Measurements from ENCODE around the gene PLEKHJ1. TPM values are rescaled to one million over a fixed set of nuclear protein-coding genes. Genes with fewer than 3 reads are reported as not detected.

The PLEKHJ1 gene
- polyA plus RNA-seq, 4 donors: 118 to 307 (median 278) TPM

DNA sequence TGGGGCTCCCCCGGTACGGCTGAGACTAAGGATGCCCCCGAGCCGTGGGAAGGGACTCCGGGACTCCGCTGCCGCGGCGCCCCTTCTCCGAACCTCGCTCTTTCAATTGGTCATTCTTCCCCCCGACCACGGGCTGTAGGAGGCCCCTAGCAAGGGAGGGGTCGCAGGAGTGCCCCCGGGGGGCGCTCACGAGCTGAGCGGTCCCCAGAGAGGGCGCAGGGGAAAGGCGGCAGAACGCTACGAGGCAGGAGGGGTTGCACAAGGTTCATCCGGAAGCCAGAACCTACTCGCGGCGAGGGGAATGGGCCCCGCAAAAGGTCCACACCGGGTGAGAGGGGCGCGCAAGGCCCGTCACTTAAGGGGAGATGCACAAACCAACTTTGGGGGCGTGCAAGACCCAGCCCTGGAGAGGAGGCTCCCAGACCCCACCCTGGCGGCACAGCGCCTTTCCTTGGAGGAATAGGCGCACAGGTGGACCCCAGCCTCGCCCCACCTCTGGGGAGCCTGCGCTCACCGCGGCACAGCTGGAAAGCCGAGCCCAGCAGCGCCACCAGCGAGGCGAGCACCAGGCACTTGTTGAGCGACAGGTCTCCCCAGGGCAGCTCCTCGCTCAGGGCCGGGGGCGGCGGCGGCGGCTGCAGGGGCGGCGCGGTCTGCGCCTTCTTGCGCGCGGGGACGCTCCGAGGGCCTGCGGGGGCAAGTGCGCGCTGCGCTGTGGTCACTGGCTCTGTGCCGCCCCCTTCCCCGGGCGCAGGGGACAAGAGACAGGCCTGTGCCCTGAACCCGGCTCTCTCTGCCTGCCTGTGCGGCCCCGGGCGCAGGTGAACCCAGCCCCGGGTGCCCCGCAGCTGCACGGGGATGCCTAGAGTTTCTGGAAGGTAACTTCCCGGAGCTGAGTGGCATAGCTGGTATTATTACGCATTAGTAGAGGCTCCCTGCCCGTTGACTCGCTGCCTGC is 17.3 kb upstream of the PLEKHJ1 start:
- peaks cover 0 to 29% (median 0%) of the 10 kb centered on the region in 3 donors for H3K4me1 ChIP-seq (ENCODE audit: control insufficient read depth in 3 of 3, insufficient read depth in 2 of 3, low read depth in 1 of 3, low read length in 2 of 3)
- FAIRE-seq: no peak
- H3K27ac ChIP-seq (ENCODE audit: low read depth in 1 of 3, low read length in 2 of 3): no peak overlapping the region
- no peaks in the 10 kb centered on the region for H3K9me3 ChIP-seq (ENCODE audit: control insufficient read depth in 2 of 2, insufficient read depth in 1 of 2, low read depth in 1 of 2, low read length in 1 of 2)
- peak overlapping the region; percentile 16 to 32 (median 19) for H3K4me3 ChIP-seq (ENCODE audit: low read depth in 1 of 3, low read length in 3 of 3)
- DNase-seq: peak in 1 of 2 donors; percentile 59
- peaks cover 24 to 67% (median 28%) of the 10 kb centered on the region in 3 donors for H3K27me3 ChIP-seq (ENCODE audit: control insufficient read depth in 3 of 3, insufficient read depth in 3 of 3, low read length in 3 of 3)
- peaks cover 0 to 12% (median under 1%) of the 10 kb centered on the region in 3 donors for H3K36me3 ChIP-seq (ENCODE audit: control insufficient read depth in 3 of 3, insufficient read depth in 2 of 3, low read depth in 1 of 3, low read length in 3 of 3)
- 4 to 9% (median 6%) methylated on average over 73 to 77 of the region's 77 CpGs for WGBS, 3 donors

DNA sequence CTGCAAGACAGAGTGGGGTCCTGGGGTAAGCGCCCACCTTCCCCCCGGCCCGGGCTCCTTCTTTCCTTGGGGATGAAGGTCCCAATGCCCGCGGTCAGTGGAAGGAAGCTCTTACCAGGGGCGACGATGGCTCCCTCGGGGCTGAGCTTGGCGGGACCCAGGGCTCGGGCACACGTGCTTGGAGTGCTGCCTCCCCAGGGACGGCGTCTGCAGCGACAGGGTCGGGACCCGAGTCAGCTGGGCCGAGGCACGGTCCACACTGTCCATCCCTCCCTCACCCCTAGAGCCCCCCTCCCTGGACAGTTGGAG is 16.6 kb upstream of the PLEKHJ1 start:
- peaks cover 0 to 29% (median 0%) of the 10 kb centered on the region in 3 donors for H3K4me1 ChIP-seq (ENCODE audit: control insufficient read depth in 3 of 3, insufficient read depth in 2 of 3, low read depth in 1 of 3, low read length in 2 of 3)
- no peak overlapping the region for H3K27ac ChIP-seq (ENCODE audit: low read depth in 1 of 3, low read length in 2 of 3)
- DNase-seq: no peak
- no peak for FAIRE-seq
- H3K4me3 ChIP-seq (ENCODE audit: low read depth in 1 of 3, low read length in 3 of 3): peak overlapping the region in 2 of 3 donors; percentile 16 to 32
- peaks cover 24 to 67% (median 28%) of the 10 kb centered on the region in 3 donors for H3K27me3 ChIP-seq (ENCODE audit: control insufficient read depth in 3 of 3, insufficient read depth in 3 of 3, low read length in 3 of 3)
- H3K9me3 ChIP-seq (ENCODE audit: control insufficient read depth in 2 of 2, insufficient read depth in 1 of 2, low read depth in 1 of 2, low read length in 1 of 2): no peaks in the 10 kb centered on the region
- 2 to 6% (median 6%) methylated on average over 5 to 18 of the region's 18 CpGs for WGBS, 3 donors
- H3K36me3 ChIP-seq (ENCODE audit: control insufficient read depth in 3 of 3, insufficient read depth in 2 of 3, low read depth in 1 of 3, low read length in 3 of 3): peaks cover 4 to 18% (median 7%) of the 10 kb centered on the region in 3 donors

DNA sequence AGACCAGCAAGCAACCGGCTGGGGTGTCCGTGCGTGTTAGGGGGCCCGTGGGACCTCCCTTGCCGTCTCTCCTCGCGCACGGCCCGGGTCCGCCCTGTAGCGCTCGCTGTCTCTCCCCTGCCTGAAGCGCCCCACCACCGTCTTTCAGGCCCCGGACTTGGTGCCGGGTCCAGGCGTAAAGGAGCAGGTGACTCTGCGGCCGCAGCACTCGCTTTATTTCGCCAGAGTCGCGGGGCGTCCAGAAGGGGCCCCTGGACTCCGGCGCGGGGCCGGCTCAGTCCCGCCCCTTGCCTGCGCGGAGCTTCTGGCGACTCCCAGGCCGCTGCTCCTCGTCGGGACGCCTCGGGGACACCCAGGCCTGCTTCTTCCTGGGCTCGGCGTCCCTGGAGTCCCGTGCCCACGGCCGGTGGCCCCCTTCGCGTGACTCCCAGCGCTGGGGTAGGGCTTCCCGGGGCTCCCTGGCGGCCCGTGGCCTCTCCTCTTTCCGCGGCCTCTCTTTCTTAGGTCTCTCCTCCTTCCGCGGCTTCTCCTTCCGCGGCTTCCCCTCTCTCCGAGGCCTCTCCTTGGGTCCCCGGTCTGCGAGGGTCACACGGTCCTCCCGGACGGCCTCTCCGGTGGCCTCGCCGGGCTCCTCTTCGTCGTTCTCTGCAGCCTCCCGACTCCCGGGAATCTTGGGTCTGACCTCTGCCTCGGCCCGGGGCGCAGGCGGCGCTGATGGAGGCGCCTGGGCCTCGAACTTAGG is 16.1 kb upstream of the PLEKHJ1 start:
- H3K4me3 ChIP-seq (ENCODE audit: low read depth in 1 of 3, low read length in 3 of 3): peak overlapping the region in 1 of 3 donors; percentile 32
- 5 to 6% (median 5%) methylated on average over 51 to 74 of the region's 74 CpGs for WGBS, 3 donors
- no peak for FAIRE-seq

DNA sequence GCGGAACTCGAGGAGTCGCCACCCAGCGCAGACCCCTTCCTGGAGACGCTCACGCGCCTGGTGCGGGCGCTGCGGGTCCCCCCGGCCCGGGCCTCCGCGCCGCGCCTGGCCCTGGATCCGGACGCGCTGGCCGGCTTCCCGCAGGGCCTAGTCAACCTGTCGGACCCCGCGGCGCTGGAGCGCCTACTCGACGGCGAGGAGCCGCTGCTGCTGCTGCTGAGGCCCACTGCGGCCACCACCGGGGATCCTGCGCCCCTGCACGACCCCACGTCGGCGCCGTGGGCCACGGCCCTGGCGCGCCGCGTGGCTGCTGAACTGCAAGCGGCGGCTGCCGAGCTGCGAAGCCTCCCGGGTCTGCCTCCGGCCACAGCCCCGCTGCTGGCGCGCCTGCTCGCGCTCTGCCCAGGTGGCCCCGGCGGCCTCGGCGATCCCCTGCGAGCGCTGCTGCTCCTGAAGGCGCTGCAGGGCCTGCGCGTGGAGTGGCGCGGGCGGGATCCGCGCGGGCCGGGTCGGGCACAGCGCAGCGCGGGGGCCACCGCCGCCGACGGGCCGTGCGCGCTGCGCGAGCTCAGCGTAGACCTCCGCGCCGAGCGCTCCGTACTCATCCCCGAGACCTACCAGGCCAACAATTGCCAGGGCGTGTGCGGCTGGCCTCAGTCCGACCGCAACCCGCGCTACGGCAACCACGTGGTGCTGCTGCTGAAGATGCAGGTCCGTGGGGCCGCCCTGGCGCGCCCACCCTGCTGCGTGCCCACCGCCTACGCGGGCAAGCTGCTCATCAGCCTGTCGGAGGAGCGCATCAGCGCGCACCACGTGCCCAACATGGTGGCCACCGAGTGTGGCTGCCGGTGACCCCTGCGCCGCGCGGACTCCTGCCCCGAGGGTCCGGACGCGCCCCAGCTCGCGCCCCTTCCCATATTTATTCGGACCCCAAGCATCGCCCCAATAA is 15.3 kb upstream of the PLEKHJ1 start:
- DNase-seq: peak in 1 of 2 donors; percentile 67
- peaks cover 24 to 67% (median 28%) of the 10 kb centered on the region in 3 donors for H3K27me3 ChIP-seq (ENCODE audit: control insufficient read depth in 3 of 3, insufficient read depth in 3 of 3, low read length in 3 of 3)
- H3K27ac ChIP-seq (ENCODE audit: low read depth in 1 of 3, low read length in 2 of 3): no peak overlapping the region
- peaks cover 0 to 29% (median 0%) of the 10 kb centered on the region in 3 donors for H3K4me1 ChIP-seq (ENCODE audit: control insufficient read depth in 3 of 3, insufficient read depth in 2 of 3, low read depth in 1 of 3, low read length in 2 of 3)
- 4 to 5% (median 5%) methylated on average over 86 to 125 of the region's 125 CpGs for WGBS, 3 donors
- no peaks in the 10 kb centered on the region for H3K9me3 ChIP-seq (ENCODE audit: control insufficient read depth in 2 of 2, insufficient read depth in 1 of 2, low read depth in 1 of 2, low read length in 1 of 2)
- no peak for FAIRE-seq
- H3K36me3 ChIP-seq (ENCODE audit: control insufficient read depth in 3 of 3, insufficient read depth in 2 of 3, low read depth in 1 of 3, low read length in 3 of 3): peaks cover 13 to 32% (median 14%) of the 10 kb centered on the region in 3 donors
- H3K4me3 ChIP-seq (ENCODE audit: low read depth in 1 of 3, low read length in 3 of 3): peak overlapping the region in 1 of 3 donors; percentile 32

More for the DNA sequence above, 16.1 kb upstream of the PLEKHJ1 start:
- H3K9me3 ChIP-seq (ENCODE audit: control insufficient read depth in 2 of 2, insufficient read depth in 1 of 2, low read depth in 1 of 2, low read length in 1 of 2): no peaks in the 10 kb centered on the region
- DNase-seq: peak in 1 of 2 donors; percentile 66
- peaks cover 0 to 29% (median 0%) of the 10 kb centered on the region in 3 donors for H3K4me1 ChIP-seq (ENCODE audit: control insufficient read depth in 3 of 3, insufficient read depth in 2 of 3, low read depth in 1 of 3, low read length in 2 of 3)
- H3K27ac ChIP-seq (ENCODE audit: low read depth in 1 of 3, low read length in 2 of 3): no peak overlapping the region
- H3K27me3 ChIP-seq (ENCODE audit: control insufficient read depth in 3 of 3, insufficient read depth in 3 of 3, low read length in 3 of 3): peaks cover 24 to 67% (median 28%) of the 10 kb centered on the region in 3 donors
- H3K36me3 ChIP-seq (ENCODE audit: control insufficient read depth in 3 of 3, insufficient read depth in 2 of 3, low read depth in 1 of 3, low read length in 3 of 3): peaks cover 6 to 23% (median 10%) of the 10 kb centered on the region in 3 donors

DNA sequence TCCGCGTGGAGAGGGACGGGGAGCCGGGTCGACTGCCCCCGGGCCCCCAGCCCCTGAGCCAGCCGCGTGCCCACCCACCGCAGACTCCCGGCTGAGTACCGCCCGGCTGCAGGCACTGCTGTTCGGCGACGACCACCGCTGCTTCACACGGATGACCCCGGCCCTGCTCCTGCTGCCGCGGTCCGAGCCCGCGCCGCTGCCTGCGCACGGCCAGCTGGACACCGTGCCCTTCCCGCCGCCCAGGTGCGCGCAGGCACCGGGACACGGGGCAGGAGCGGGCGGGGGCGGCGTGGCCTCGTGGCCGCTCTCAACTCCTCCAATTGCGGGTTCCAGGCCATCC is 14.6 kb upstream of the PLEKHJ1 start:
- Histone ChIP-seq H3K27me3 (ENCODE audit: control insufficient read depth in 3 of 3, insufficient read depth in 3 of 3, low read length in 3 of 3) (peaks cover 24 to 60% (median 28%) of the 10 kb centered on the region in 3 donors), H3K27ac (ENCODE audit: low read depth in 1 of 3, low read length in 2 of 3) (no peak overlapping the region), H3K4me3 (ENCODE audit: low read depth in 1 of 3, low read length in 3 of 3) (peak overlapping the region in 1 of 3 donors; percentile 32), H3K36me3 (ENCODE audit: control insufficient read depth in 3 of 3, insufficient read depth in 2 of 3, low read depth in 1 of 3, low read length in 3 of 3) (peaks cover 18 to 38% (median 19%) of the 10 kb centered on the region in 3 donors), H3K9me3 (ENCODE audit: control insufficient read depth in 2 of 2, insufficient read depth in 1 of 2, low read depth in 1 of 2, low read length in 1 of 2) (no peaks in the 10 kb centered on the region), H3K4me1 (ENCODE audit: control insufficient read depth in 3 of 3, insufficient read depth in 2 of 3, low read depth in 1 of 3, low read length in 2 of 3) (peaks cover 0 to 29% (median 0%) of the 10 kb centered on the region in 3 donors)
- FAIRE-seq (no peak), DNase-seq (no peak)
- 0 to 8% (median 7%) methylated on average over 8 to 40 of the region's 40 CpGs for WGBS, 3 donors

DNA sequence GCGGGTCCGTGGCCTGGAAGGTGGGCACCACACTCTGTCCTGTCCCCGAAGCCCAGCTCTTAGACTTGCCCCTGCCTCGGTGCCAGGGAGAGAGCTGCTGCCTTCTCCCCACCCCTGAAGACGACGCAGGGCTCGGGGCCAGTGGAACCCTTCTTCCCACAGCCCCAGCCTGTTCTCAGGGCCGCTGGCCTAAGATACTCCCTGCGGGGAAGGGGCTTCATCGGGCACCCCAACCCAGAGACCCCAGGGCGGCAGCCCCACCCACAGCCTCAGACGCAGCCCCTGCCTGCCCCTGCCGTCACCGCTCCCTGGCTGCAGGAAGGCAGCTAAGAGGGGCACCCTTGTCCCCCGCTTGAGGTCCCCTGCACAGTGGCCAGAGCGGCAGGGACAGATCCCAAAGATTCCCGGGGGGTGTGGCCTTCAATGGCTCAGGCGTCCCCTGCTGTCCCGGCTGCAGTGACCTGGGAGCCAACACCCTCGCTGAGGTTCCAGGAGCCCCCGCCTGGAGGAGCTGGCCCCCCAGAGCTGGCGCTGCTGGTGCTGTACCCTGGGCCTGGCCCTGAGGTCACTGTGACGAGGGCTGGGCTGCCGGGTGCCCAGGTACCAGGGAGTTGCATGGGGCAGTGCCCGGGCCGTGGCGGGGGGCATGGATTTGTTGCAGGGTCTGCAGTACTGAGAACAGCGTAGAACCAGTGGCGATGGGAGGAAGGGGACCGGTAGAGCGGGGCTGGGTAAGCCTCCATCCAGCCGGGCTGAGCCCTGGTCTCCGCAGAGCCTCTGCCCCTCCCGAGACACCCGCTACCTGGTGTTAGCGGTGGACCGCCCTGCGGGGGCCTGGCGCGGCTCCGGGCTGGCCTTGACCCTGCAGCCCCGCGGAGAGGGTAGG is 14.0 kb upstream of the PLEKHJ1 start:
- peaks cover 0 to 29% (median 0%) of the 10 kb centered on the region in 3 donors for H3K4me1 ChIP-seq (ENCODE audit: control insufficient read depth in 3 of 3, insufficient read depth in 2 of 3, low read depth in 1 of 3, low read length in 2 of 3)
- no peak for DNase-seq
- FAIRE-seq: no peak
- H3K36me3 ChIP-seq (ENCODE audit: control insufficient read depth in 3 of 3, insufficient read depth in 2 of 3, low read depth in 1 of 3, low read length in 3 of 3): peaks cover 22 to 44% (median 25%) of the 10 kb centered on the region in 3 donors
- 17 to 24% (median 20%) methylated on average over 38 to 43 of the region's 43 CpGs for WGBS, 3 donors
- H3K27me3 ChIP-seq (ENCODE audit: control insufficient read depth in 3 of 3, insufficient read depth in 3 of 3, low read length in 3 of 3): peaks cover 24 to 55% (median 28%) of the 10 kb centered on the region in 3 donors
- no peak overlapping the region for H3K4me3 ChIP-seq (ENCODE audit: low read depth in 1 of 3, low read length in 3 of 3)
- H3K27ac ChIP-seq (ENCODE audit: low read depth in 1 of 3, low read length in 2 of 3): no peak overlapping the region
- no peaks in the 10 kb centered on the region for H3K9me3 ChIP-seq (ENCODE audit: control insufficient read depth in 2 of 2, insufficient read depth in 1 of 2, low read depth in 1 of 2, low read length in 1 of 2)

Measured in small intestine (tissue), 7 donors.